Measurements from ENCODE around the gene YY1. TPM values are rescaled to one million over a fixed set of nuclear protein-coding genes. Genes with fewer than 3 reads are reported as not detected.

YY1 gene
- total and polyA plus RNA-seq, 2 donors from 2014 or later, result 34.2 to 60.4 TPM

- H3K9me3 ChIP-seq (ENCODE audit: control insufficient read depth in 2 of 3, insufficient read depth in 1 of 3, low read length in 3 of 3), result no peaks in the 10 kb centered on the region
- peak overlapping the region in 1 of 3 donors; percentile 63 for H3K9ac ChIP-seq (ENCODE audit: low read length in 3 of 3)
- no peak overlapping the region for H3K4me3 ChIP-seq (ENCODE audit: low read length in 3 of 3)
- H3K4me1 ChIP-seq (ENCODE audit: control insufficient read depth in 2 of 3, insufficient read depth in 2 of 3, low read depth in 1 of 3, low read length in 3 of 3), result peaks cover 0 to 9% (median 5%) of the 10 kb centered on the region in 3 donors
- H3K27ac ChIP-seq (ENCODE audit: low read depth in 2 of 2, low read length in 2 of 2), result no peak overlapping the region
- no peaks in the 10 kb centered on the region for H3K27me3 ChIP-seq (ENCODE audit: control insufficient read depth, insufficient read depth, low read length)
- no peak for FAIRE-seq
- peak in 1 of 5 donors; percentile 83 for DNase-seq
- no peaks in the 10 kb centered on the region for H3K36me3 ChIP-seq (ENCODE audit: control insufficient read depth in 2 of 3, insufficient read depth in 3 of 3, low read length in 3 of 3)
- TF ChIP-seq CTCF (IDR thresholded peaks at IDR 0.05; ENCODE audit: borderline replicate concordance, extremely low read depth, insufficient read depth), result no peak
- intact Hi-C loops (cut with DNase I), result no loop called here
Observed at GRCh38 chr14:100191584-100192249, 47.2 kb upstream of the YY1 start.

GRCh38 chr14:100192250-100192671, 46.7 kb upstream of the YY1 start:
- Histone ChIP-seq H3K9ac (ENCODE audit: low read length in 3 of 3) (peak overlapping the region in 2 of 3 donors; percentile 58 to 63), H3K4me1 (ENCODE audit: control insufficient read depth in 2 of 3, insufficient read depth in 2 of 3, low read depth in 1 of 3, low read length in 3 of 3) (peaks cover 0 to 9% (median 5%) of the 10 kb centered on the region in 3 donors), H3K27ac (ENCODE audit: low read depth in 2 of 2, low read length in 2 of 2) (peak overlapping the region; percentile 87 to 96), H3K27me3 (ENCODE audit: control insufficient read depth, insufficient read depth, low read length) (no peaks in the 10 kb centered on the region), H3K4me3 (ENCODE audit: low read length in 3 of 3) (peak overlapping the region; percentile 26 to 72 (median 42)), H3K36me3 (ENCODE audit: control insufficient read depth in 2 of 3, insufficient read depth in 3 of 3, low read length in 3 of 3) (no peaks in the 10 kb centered on the region), H3K9me3 (ENCODE audit: control insufficient read depth in 2 of 3, insufficient read depth in 1 of 3, low read length in 3 of 3) (no peaks in the 10 kb centered on the region)
- peak in 3 of 5 donors; percentile 13 to 88 (median 25) for DNase-seq
- TF ChIP-seq CTCF (IDR thresholded peaks at IDR 0.05; ENCODE audit: borderline replicate concordance, extremely low read depth, insufficient read depth), result no peak
- no peak for FAIRE-seq
- intact Hi-C loops (cut with DNase I), result no loop called here

- intact Hi-C loops (cut with DNase I), result no loop called here
- peak; percentile 94 for TF ChIP-seq CTCF (IDR thresholded peaks at IDR 0.05; ENCODE audit: borderline replicate concordance, extremely low read depth, insufficient read depth)
- Histone ChIP-seq H3K27ac (ENCODE audit: low read depth in 2 of 2, low read length in 2 of 2) (peak overlapping the region; percentile 94 to 96), H3K4me3 (ENCODE audit: low read length in 3 of 3) (peak overlapping the region; percentile 64 to 72 (median 65)), H3K27me3 (ENCODE audit: control insufficient read depth, insufficient read depth, low read length) (no peaks in the 10 kb centered on the region), H3K9ac (ENCODE audit: low read length in 3 of 3) (peak overlapping the region; percentile 36 to 77 (median 71)), H3K36me3 (ENCODE audit: control insufficient read depth in 2 of 3, insufficient read depth in 3 of 3, low read length in 3 of 3) (no peaks in the 10 kb centered on the region), H3K4me1 (ENCODE audit: control insufficient read depth in 2 of 3, insufficient read depth in 2 of 3, low read depth in 1 of 3, low read length in 3 of 3) (peaks cover 0 to 9% (median 5%) of the 10 kb centered on the region in 3 donors), H3K9me3 (ENCODE audit: control insufficient read depth in 2 of 3, insufficient read depth in 1 of 3, low read length in 3 of 3) (no peaks in the 10 kb centered on the region)
- DNase-seq (peak; percentile 99 to 100 (median 100)), FAIRE-seq (peak; percentile 96)
Observed at GRCh38 chr14:100192672-100193416, 46.1 kb upstream of the YY1 start.
